ENCODE results near the gene ARHGAP26.

ARHGAP26 gene

DNA sequence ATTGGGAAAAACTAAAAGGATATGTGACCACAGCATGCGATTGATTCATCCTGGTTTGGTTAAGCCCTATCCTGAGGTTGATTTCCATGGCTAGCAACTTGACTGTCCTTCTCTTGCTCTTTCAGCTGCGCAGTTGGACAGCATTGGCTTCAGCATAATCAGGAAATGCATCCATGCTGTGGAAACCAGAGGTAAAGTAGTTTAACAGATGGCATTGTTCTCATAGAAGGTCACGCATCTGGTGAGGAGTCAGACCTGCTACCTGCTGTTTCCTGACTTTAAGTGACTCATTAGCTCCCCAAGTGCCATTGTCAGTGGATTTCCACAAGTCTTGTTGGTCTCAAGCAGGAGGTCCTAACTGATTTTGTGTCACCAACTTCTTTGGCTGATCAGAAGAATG lies 266.9 kb downstream of the ARHGAP26 start:
- no peak for DNase-seq (ENCODE audit: low read depth in 2 of 2)

DNA sequence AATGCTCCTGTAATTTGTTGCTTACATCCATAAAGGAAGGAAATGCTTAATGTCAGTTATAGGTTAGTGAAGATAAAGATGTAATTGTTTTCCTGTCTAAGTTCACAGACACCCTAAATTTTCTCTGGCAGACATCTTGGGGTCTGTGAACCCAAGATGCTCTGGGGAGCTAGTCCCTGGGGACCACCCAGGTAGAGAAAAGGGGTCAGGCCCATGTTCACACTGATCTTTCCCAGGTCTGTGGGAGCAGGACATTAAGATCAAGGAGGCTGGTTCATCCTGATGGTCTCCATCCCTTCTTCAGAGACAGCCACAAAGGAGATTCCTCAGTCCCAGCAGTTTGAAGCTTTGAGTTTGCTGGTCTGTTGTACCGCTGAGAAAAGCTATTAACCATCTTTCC lies 267.5 kb downstream of the ARHGAP26 start:
- no peak for DNase-seq (ENCODE audit: low read depth in 2 of 2)

DNA sequence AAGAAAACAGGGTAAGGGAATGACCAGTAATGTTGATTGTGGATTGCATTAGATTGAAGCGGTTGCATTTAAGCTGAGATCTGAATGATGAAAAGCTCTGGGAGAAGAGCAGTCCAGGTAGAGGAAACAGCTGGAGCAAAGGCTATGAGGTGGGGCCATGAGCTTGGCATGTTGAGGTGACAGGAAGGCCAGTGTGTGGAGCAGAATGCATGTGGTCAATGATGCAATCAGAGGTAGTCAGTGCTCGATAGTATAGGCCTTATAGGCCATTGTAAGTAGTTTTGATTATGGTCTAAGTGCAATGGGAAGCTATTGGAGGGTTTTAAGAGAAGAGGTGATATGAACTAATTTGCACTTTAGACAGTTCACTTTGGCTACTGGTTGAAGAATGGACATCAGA lies 270.4 kb downstream of the ARHGAP26 start:
- DNase-seq (ENCODE audit: low read depth in 2 of 2), result no peak

DNA sequence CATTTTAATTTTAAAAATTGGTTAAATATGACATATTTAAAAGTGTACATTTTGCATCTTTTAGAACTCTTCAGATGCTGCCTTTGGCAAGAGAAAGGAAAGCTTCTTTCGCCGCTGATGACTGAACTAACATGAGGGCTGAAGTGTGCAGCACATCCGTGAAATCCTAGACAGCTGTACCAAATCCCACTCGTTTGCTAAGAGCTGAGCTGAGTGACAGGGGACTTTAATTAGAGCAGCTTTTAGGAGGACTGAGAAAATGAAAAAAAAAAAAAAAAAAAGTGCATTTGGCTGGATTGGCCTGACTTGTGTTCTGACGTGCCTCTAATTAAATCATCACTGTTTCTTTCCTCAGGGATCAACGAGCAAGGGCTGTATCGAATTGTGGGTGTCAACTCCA lies 271.3 kb downstream of the ARHGAP26 start:
- DNase-seq (ENCODE audit: low read depth in 2 of 2), result no peak

DNA sequence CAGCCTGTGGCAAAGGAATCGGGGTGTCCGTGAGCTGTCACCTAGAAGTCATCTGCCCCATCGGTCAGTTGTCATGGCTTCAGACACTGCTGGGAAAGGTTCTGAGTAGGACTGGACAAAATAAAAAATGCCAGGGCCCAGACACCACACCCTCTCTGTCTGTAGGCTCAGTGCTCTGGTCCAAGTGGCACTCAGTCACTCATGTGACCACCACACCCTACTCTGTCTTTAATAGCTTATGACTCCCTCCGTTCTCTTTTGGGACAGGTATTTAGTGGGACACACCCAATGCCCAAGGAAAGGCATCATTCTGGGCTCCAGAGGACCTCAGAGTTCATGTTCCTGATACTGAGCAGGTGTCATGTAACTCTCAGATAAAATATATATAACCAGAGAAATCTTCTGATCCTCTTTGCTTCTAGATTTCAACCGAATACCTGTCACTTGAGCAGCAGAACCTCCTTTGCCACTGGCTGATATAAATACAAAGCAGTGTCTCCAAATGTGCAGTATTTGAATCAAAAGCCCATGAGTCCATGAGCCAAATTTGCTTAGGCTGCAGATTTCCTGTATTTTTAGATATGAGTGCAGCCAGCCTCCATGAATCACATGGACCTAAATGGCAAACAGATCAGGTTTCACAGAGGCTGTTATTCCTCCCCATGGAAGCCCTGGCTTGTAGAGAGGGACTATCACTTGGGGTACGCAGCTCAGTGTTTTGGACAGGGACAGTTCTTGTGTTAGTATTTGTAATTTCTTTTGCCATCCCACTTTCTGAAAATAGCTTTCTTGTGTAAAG lies 272.0 kb downstream of the ARHGAP26 start:
- DNase-seq (ENCODE audit: low read depth in 2 of 2), result no peak

DNA sequence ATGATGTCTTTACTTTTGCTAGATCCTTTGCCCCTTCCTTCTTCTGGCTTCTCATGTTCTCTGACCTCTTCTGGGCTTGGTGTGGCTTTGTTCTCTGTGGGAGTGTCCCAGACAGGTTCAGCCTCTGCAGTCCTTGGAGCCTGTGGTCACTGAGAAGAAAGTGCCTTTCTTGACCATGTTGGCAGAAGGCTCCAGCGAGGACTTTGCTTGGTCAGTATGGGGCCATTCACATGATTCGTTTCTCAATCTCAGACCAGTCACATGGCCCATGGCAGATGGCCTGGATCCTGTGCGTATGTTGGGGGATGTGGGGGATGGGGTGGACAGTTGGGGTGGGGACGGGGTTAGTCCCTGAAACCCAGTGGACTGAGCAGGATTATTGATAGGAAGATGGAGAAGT lies 274.1 kb downstream of the ARHGAP26 start:
- DNase-seq (ENCODE audit: low read depth in 2 of 2), result no peak

DNA sequence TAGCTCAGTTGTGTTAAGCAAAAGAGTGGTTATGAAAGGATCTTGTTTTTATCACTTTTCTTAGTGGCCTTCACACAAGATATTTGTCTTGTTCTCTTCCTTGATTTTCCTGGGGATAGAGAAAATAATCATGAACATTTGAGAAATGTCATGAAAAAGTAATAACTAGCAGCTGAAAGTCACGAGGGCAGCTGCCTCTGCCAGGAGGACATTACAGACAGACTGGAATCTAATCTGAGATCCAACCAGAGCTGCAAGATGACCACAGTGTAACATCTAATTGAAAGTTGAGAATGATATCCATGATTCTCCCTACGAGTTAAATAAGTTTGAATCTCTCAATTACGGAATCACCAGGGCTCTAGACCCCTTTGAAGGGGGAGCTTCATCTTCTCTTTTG lies 274.9 kb downstream of the ARHGAP26 start:
- no peak for DNase-seq (ENCODE audit: low read depth in 2 of 2)

DNA sequence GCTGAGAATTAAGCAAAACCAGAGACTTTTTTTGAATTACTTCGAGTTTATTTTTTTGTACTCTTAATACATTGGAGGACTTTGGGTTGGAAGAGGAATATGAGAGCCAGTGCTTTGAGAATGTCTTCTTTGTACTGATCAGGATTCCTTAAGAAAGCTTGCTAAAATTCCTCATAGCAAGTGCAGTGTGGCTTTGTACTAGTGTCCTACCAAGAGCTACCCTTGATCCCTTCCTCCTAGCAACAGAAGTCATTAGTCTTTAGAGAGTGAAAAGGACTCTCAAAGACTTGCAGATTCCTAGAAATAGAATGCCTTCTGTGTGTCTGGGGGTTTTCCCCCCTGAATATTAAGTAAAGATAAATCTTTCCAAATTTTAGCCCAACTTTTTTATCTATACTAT lies 276.1 kb downstream of the ARHGAP26 start:
- no peak for DNase-seq (ENCODE audit: low read depth in 2 of 2)

DNA sequence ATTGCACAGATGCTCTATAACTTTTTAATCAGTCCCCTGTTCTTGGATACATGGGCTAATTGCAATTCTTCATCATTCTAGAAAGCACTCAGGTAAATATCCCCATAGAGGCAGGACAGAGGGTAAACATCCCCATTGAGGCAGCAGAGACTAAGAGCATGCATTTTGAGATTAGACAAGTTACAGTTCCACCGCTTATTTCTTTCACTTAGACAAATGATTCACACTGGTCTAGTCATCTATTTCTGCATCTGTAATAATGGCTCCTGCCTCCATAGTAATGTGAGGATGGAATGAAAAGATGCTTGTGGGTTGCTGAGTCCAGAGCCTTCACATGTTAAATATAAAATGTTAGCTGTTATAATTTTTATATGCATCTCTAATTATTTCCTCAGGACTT lies 276.9 kb downstream of the ARHGAP26 start:
- DNase-seq (ENCODE audit: low read depth in 2 of 2), result no peak

DNA sequence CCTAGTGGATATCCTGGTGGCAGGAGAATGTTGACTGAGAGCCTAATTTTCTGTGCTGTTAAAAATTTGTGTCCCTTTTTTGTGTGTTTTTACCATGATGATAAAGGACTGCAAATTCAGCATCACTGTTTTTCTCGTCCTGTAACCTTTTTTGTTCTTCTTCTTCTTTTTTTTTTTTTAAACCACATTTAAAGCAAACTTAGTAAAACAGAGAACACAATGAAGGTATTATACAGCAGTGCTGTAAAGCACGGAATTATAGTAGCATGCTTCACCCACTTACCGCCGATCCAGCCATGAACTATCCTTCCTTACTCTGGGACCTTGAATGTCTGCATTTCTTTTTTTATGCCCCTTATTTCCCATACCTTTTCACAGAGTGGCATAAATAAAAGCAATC lies 280.0 kb downstream of the ARHGAP26 start:
- DNase-seq (ENCODE audit: low read depth in 2 of 2), result no peak

DNA sequence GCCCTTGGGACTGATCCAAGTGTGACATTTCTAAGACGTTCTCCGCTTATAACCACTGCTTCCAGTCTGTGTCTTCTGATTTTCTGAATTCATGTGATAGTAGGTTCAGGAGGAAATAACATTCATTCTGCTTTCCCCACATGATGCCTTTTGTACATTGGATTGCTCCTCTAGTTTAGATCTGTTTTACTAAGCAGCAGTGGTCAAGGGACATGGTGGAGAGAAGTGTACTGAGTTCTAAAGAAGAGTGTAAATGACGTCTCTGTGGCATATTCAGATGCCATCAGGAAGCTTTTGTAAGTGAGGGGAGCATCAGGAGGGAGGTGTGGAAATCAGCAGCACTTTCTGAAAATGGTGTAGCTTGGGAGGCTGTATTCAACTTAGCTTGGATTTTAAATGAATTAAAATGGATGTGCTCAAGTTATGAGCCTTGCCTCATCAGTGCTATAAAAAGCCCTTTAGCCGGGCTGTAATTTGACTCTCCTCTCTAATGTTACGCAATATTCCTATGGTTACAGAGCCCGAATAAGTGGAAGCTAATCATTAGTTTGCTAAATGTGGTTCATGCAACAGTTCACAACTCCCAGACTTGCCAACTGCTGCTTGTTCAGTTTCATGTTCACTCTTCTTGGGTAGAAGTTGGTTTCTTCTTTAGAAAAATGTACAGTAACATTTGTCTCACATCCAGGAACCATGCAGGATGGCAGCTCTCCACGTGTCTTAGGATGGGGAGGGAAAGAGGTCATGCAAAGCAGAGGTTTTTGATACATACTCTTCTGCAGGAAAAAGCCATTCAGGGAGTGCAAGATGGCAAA lies 281.3 kb downstream of the ARHGAP26 start:
- DNase-seq (ENCODE audit: low read depth in 2 of 2), result no peak

DNA sequence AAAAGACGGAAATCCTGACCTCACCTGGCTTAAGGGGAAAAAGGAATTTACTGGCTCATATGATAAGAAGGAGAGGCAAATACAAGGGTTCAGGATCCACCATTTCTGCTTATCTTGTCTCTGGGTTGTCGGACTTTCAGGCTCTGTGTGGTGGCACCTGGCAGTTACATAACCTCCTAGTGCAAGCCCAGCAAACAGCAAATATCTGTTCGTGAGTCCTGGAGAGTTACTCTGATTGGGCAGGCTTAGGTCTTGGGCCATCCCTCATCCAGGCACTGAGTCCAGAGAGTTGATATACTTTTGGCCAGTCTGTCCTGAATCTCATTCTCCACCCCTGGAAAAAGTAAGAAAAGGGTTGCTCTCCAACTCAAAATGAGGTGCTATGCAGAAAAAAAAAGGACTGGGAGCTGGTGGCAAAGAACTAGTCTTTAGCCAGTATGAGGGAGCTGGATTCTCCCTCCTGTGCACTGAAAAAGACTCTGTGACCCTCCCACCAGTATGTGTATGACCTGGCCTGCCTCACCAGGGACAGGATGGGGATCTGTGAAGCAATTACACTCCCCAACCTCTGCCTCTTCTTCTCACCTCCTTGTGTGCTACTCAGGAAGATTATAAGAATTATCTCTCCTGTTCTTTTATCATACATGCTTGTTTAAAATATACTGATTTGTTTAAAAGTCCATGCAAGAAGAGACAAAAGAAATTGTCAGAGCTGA lies 282.9 kb downstream of the ARHGAP26 start:
- DNase-seq (ENCODE audit: low read depth in 2 of 2), result no peak

DNA sequence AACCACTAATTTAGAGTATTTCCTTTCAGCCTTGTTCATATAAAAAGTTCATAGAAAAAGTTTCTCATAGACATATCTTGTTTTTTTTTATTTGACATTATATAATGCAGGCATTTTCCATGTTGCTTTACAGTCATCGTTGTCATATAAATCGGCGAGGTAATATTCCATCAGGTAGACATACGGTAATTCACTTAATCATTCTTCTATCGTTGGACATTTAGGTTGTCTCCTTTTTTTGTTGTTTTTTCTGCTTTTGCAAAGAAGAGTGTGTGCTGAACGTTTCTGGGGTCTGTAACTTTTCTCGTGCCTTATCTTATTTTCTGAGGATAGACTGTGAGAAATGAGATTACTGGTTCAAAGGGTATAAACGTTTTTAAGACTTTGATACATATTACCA lies 283.6 kb downstream of the ARHGAP26 start:
- no peak for DNase-seq (ENCODE audit: low read depth in 2 of 2)

DNA sequence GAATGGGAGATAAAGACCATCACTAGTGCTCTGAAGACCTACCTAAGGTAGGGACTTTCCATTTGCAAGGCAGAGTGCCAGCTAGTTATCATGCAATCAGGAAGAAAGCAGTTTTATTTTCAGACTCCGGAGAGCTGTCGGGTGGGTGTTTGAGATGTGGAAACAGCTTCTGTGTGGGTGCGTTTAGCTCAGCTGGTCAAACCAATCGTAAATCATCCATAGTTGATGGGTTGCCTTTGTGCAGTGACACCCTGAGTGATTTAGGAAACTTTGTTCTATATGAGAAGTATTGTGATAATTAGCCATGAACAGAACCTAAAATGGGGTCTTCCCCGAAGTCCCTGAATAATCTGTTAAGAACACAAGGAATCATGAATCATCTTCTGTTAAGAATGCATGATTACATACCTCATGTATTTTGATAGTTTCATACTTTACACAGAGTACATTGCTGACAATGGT lies 284.3 kb downstream of the ARHGAP26 start:
- peak in 1 of 2 donors; percentile 20 for DNase-seq (ENCODE audit: low read depth in 2 of 2)

DNA sequence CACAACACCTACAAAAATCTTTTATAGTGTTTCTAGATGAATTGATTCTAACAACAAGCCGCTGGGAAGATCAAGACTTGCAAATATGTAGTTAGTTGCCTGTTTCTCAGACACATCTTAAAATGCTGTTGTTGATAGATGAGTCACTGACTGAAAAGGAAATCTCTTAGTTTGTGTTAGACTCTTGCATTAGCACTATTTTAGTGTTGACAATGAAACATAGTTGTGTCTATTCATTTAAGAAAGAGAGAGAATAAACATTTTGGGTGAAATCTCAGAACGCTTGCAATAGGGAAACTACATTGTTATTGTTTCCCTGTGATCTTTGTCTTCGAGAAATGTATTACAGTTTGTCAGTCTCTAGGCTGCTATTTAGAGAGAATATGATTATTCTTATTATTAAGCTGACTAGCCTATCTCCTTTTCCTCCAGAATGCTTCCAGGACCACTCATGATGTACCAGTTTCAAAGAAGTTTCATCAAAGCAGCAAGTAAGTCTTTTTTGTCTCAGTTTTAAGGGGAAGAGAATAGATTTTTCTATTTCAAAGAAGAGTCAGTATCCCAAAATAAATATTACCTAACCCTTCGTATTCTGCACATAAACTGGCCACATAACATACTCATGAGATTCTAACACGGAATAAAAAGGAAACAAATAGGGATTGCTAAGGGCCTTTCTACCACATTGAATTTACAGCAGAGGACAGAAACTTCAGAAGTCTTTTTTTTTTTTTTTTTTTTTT lies 285.6 kb downstream of the ARHGAP26 start:
- DNase-seq (ENCODE audit: low read depth in 2 of 2), result no peak

DNA sequence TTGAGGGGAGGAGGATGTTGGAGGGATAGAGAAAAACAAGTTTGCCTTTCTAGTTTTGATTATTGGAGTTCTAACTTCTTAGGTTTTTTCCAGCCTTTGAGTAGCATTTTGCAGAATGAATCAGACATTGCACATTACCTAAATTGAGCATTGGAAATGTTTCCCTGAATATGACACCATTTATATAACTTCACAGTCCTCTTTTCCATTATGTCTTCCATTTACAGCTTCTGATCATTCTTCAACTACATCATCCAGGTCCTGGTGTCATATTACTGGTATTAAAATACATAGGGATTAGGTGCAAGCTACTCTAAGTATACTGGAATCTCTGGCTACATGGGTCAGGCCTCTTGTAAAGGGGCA lies 286.1 kb downstream of the ARHGAP26 start:
- DNase-seq (ENCODE audit: low read depth in 2 of 2), result no peak

DNA sequence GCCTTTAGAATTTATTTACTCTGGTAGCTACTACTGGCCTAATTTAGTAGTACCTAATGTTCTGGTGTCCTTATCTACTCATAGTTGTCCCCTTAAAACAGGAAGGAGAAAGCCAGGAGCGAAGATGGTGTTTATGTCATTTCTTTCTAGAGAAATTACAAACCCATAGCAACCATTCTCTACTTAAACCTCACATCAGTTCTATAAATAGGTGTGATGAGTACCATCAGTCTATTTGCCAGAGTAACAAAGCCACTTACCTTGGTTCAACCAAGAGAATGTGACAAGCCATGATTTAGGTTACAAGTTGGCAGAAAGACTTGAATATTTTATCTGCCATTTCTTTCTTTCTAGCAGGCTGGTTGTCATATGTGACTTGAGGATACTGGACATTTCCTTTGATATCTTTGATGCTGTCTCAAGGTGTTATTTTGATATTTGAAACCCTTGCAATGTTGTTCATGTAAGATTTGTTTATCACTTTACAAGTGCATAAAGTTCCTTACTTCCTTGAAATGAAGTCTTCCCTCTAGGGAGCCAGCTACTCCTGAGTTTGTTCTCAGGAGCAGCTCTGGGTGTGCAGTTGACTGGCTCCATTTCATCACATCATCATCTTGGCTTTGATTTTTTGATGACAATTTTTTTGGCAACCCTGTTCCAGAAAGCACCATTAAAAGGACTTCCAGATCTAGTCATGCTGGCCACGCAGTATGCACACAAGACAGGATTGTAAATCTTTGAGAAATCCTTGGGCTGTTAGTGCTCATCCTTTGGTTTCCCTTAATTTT lies 286.8 kb downstream of the ARHGAP26 start:
- no peak for DNase-seq (ENCODE audit: low read depth in 2 of 2)

DNA sequence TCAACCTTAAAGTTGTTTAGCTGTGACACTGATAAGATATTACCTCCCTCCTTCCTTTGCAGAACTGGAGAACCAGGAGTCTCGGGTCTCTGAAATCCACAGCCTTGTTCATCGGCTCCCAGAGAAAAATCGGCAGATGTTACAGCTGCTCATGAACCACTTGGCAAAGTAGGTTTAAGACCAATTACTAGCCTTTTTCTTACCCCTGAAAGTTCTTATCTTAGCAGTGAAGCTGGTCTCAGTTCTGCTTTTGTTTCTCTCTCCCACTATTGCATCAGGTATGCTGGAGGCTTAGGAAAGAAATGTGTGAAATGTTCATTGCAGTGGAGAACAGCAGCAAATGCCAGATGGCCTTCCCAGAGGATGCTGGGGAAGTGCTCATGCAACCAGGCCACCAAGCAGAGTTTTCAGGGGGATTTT lies 287.4 kb downstream of the ARHGAP26 start:
- DNase-seq (ENCODE audit: low read depth in 2 of 2), result no peak

DNA sequence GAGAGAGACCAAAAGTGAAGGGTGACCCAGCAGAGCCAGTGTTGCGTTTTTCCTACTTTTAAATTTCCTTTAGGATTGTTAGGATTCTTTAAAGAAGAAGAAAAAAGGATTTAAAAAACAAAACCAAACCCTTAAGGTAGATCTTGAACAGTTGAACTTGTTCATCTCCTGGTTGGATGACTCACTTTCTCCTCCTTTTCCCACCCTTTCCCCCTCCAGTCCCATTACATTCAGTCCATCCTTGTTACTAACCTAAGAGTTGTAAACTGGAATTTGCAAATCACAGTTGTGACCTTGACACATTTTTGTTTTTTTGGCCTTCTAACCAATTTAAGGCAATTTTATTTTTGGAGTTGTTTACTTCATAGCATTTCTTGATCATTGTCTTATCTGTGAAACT lies 289.2 kb downstream of the ARHGAP26 start:
- DNase-seq (ENCODE audit: low read depth in 2 of 2), result no peak

DNA sequence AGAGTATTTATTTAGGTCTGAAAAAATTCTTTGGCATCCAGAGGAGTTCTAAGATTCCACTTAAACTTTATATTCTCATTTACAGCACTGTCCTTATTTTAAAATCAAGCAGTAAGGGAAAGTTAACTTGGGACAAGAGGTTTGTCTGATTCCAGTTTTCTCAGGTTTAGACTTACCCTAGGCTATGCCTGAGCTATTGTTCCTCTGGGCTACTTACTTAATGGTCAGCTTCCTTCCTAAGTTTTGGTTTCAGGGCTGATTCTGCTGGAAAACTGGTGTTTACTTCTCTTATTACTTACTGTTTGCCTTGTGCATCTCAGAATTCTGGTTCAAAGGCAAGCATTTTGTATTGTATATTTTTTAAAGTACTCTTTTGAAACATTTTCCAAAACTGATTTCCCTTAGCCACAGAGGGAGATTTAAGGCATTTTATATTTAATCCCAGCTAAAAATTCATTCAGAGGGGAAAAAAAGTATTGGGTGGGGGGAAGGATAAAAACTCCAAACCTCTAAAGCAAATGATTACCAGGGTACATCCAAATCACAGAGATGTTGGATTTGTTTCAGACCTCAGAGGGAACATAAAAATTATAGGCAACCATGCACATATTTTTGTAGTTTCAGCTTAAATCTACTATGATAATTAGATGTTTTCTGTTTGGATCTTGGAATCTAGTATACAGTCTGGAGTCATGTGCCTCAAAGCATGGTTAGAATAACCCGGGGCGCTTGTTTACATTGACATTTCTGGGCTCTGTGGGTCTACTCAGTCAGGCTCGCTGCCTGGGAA lies 290.0 kb downstream of the ARHGAP26 start:
- DNase-seq (ENCODE audit: low read depth in 2 of 2), result no peak

Measured in activated CD4-positive, alpha-beta T cell treated with anti-CD3 and anti-CD28 coated beads for 24 hours (primary cell).